WTC11 (cell line): Measurements from ENCODE around the gene TSPAN5.

Experiments
- ATF2 ChIP-seq: sonication (generic); formaldehyde crosslinking; IDR thresholded peaks from 2 replicates; pipeline ENCODE4 v1.8.1; 2022; ENCODE audit warnings: low read depth, missing genetic modification reagents, borderline replicate concordance
- NR1H2 ChIP-seq: sonication (generic); formaldehyde crosslinking; IDR thresholded peaks from 2 replicates; pipeline ENCODE4 v1.9.0; 2021; ENCODE audit warnings: mild to moderate bottlenecking, moderate library complexity, missing genetic modification reagents
- OVOL2 ChIP-seq: fragments of 250-450 bp; sonication (Bioruptor Pico); IDR thresholded peaks from 2 replicates; pipeline ENCODE4 v1.9.0; 2021; ENCODE audit warnings: mild to moderate bottlenecking, borderline replicate concordance
- ZNF121 ChIP-seq: sonication (generic); formaldehyde crosslinking; IDR thresholded peaks from 2 replicates; pipeline ENCODE4 v1.8.0; 2023; ENCODE audit warnings: missing genetic modification reagents

- no peak for TF ChIP-seq ZNF121 (CRISPR knock-in tag)
- TF ChIP-seq ATF2 (CRISPR knock-in tag) = no peak
- TF ChIP-seq NR1H2 = no peak
- TF ChIP-seq OVOL2 = no peak
Observed at GRCh38 chr4:98602270-98602669, 56.1 kb downstream of the TSPAN5 start.
